HCT116 (cell line): ENCODE results near the gene ECE2.

Experiments used
- CTCF ChIP-seq, 3 experiments: fragments of 200-600 bp in 1 of 3; sonication (generic) in 1 of 3; IDR thresholded peaks in 2 of 3; conservative IDR thresholded peaks in 1 of 3; 2 replicates each; pipeline ENCODE4 v1.5.1; 2012 to 2017; ENCODE audit warnings: low read depth in 2 of 3, low read length in 2 of 3, antibody characterized with exemption in 1 of 3, borderline replicate concordance in 1 of 3, control low read depth in 1 of 3, mild to moderate bottlenecking in 1 of 3, mixed read lengths in 1 of 3, mixed run types in 1 of 3, moderate library complexity in 1 of 3; ENCODE audit not compliant: insufficient read depth in 1 of 3
- EZH2 ChIP-seq: fragments of 200-600 bp; sonication (generic); IDR thresholded peaks from 2 replicates; pipeline ENCODE4 v1.6.1; 2017; ENCODE audit warnings: antibody characterized with exemption, mixed run types
- EZH2phosphoT487 ChIP-seq: fragments of 200-600 bp; IDR thresholded peaks from 2 replicates; pipeline ENCODE4 v1.6.1; 2018; ENCODE audit warnings: antibody characterized with exemption, borderline replicate concordance
- POLR2A ChIP-seq: IDR thresholded peaks from 2 replicates; pipeline ENCODE4 v1.7.0; 2011; ENCODE audit warnings: borderline replicate concordance; ENCODE audit not compliant: insufficient read depth, insufficient read length; ENCODE audit errors: extremely low read depth
- POLR2AphosphoS5 ChIP-seq: IDR thresholded peaks from 2 replicates; pipeline ENCODE4 v1.6.1; 2011; ENCODE audit warnings: mild to moderate bottlenecking, low read depth, low read length, moderate library complexity
- RAD21 ChIP-seq: IDR thresholded peaks from 2 replicates; pipeline ENCODE4 v1.6.1; 2012; ENCODE audit warnings: low read depth, mild to moderate bottlenecking
- SP1 ChIP-seq: IDR thresholded peaks from 2 replicates; pipeline ENCODE4 v1.6.1; 2012; ENCODE audit warnings: low read depth
- YY1 ChIP-seq: IDR thresholded peaks from 2 replicates; pipeline ENCODE4 v1.6.1; 2011; ENCODE audit warnings: low read length, low read depth, moderate library complexity, mild to moderate bottlenecking; ENCODE audit not compliant: insufficient replicate concordance; ENCODE audit errors: extremely low read depth
- ZFX ChIP-seq: fragments of 450-650 bp; IDR thresholded peaks from 2 replicates; pipeline ENCODE4 v1.6.1; 2017
- ZNF274 ChIP-seq: fragments of 200-500 bp; sonication (Bioruptor generic); IDR thresholded peaks from 2 replicates; pipeline ENCODE4 v1.6.1; 2014; ENCODE audit warnings: mild to moderate bottlenecking, low read depth, low read length, inconsistent platforms
- TF ChIP-seq, protein P1 (sequence below): IDR thresholded peaks from 2 replicates; pipeline ENCODE4 v1.6.1; 2012; ENCODE audit warnings: low read depth
- TF ChIP-seq, protein P2 (sequence below): IDR thresholded peaks from 2 replicates; pipeline ENCODE4 v1.6.1; 2012
- TF ChIP-seq, protein P3 (sequence below): IDR thresholded peaks from 2 replicates; pipeline ENCODE4 v1.6.1; 2012

DNA sequence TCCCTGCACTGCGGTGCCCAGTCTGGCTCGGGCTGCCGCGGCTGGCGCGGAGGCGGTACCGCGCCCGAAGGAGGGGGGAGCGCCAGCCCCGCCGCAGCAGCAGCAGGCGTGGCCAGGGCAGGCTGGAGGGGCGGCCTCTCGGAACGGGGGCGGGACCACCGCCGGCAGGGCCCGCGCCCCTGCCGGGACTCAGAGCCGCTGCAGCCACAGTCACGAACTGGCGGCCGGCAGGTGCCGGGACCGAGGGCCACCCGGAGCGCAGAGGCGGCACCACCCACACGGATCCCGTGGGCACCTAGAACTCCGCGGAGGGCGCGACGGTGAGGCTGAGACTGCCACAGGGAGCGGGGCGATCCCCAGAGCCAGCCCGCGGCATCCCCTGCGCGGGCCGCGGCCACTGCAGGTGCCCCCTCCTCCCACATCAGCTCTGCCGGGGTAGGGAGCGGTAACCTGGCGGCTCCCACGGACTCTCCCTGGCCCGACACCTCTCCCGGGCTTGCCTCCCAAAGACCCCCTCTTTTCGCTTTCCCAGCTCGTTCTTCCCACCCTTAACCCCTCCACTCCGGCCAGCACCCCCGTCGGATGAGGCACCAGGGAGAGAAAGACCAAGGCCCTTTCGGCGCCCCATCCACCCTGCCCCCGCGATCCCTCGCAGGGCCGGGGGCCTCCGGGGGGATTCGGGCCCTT lies 46.3 kb upstream of the ECE2 start, which contains the start of gene VWA5B2:
- TF ChIP-seq CTCF (IDR thresholded peaks at IDR 0.05 in 2 of 3, conservative IDR thresholded peaks at IDR 0.05 in 1 of 3; ENCODE audit: borderline replicate concordance in 1 of 3, insufficient read depth in 1 of 3, low read depth in 2 of 3, low read length in 2 of 3) (peak in 1 of 3 experiments; percentile 45; a peak in 1 of 6 replicates), EZH2 (no peak), POLR2A (peak; percentile 51), POLR2AphosphoS5 (peak; percentile 94), RAD21 (no peak), EZH2phosphoT487 (no peak), SP1 (no peak), ZFX (peak; percentile 23; the same call in 1 of the 2 replicates), YY1 (no peak), ZNF274 (no peak)
- TF ChIP-seq, protein P1, sequence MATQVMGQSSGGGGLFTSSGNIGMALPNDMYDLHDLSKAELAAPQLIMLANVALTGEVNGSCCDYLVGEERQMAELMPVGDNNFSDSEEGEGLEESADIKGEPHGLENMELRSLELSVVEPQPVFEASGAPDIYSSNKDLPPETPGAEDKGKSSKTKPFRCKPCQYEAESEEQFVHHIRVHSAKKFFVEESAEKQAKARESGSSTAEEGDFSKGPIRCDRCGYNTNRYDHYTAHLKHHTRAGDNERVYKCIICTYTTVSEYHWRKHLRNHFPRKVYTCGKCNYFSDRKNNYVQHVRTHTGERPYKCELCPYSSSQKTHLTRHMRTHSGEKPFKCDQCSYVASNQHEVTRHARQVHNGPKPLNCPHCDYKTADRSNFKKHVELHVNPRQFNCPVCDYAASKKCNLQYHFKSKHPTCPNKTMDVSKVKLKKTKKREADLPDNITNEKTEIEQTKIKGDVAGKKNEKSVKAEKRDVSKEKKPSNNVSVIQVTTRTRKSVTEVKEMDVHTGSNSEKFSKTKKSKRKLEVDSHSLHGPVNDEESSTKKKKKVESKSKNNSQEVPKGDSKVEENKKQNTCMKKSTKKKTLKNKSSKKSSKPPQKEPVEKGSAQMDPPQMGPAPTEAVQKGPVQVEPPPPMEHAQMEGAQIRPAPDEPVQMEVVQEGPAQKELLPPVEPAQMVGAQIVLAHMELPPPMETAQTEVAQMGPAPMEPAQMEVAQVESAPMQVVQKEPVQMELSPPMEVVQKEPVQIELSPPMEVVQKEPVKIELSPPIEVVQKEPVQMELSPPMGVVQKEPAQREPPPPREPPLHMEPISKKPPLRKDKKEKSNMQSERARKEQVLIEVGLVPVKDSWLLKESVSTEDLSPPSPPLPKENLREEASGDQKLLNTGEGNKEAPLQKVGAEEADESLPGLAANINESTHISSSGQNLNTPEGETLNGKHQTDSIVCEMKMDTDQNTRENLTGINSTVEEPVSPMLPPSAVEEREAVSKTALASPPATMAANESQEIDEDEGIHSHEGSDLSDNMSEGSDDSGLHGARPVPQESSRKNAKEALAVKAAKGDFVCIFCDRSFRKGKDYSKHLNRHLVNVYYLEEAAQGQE: no peak
- TF ChIP-seq, protein P2, sequence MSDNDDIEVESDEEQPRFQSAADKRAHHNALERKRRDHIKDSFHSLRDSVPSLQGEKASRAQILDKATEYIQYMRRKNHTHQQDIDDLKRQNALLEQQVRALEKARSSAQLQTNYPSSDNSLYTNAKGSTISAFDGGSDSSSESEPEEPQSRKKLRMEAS: no peak; the same call in 1 of the 2 replicates
- TF ChIP-seq, protein P3, sequence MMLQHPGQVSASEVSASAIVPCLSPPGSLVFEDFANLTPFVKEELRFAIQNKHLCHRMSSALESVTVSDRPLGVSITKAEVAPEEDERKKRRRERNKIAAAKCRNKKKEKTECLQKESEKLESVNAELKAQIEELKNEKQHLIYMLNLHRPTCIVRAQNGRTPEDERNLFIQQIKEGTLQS: no peak
